NCI-H524 treated with DMSO at 0.1 percent for 48 hours (cell line): ENCODE data around the gene FNBP1.

ENCODE experiments used
- DNase-seq: peaks from one replicate; lab custom pipeline; 2025; lab: John Stamatoyannopoulos, UW

Gene FNBP1

GRCh38 chr9:129875181-129875611 is 167.8 kb downstream of the FNBP1 start:
- no peak for DNase-seq

GRCh38 chr9:129874261-129875101 is 168.5 kb downstream of the FNBP1 start:
- DNase-seq = no peak

- no peak for DNase-seq
Measured at GRCh38 chr9:129873563-129874190, 169.3 kb downstream of the FNBP1 start.

- no peak for DNase-seq
Measured at GRCh38 chr9:129871046-129871445, 171.9 kb downstream of the FNBP1 start.

- DNase-seq = no peak
Measured at GRCh38 chr9:129869585-129870501, 173.1 kb downstream of the FNBP1 start.

GRCh38 chr9:129868872-129869486 is 174.0 kb downstream of the FNBP1 start:
- no peak for DNase-seq

GRCh38 chr9:129868023-129868871 is 174.7 kb downstream of the FNBP1 start:
- DNase-seq = no peak

- DNase-seq = no peak
Measured at GRCh38 chr9:129867136-129868022, 175.6 kb downstream of the FNBP1 start.

- DNase-seq = no peak
Measured at GRCh38 chr9:129866394-129867135, 176.4 kb downstream of the FNBP1 start.

- no peak for DNase-seq
Measured at GRCh38 chr9:129865668-129866320, 177.2 kb downstream of the FNBP1 start.

GRCh38 chr9:129864991-129865647 is 177.9 kb downstream of the FNBP1 start:
- DNase-seq = no peak

GRCh38 chr9:129863059-129863690 is 179.8 kb downstream of the FNBP1 start:
- DNase-seq = no peak

GRCh38 chr9:129861447-129861827 is 181.6 kb downstream of the FNBP1 start:
- DNase-seq = no peak

- no peak for DNase-seq
Measured at GRCh38 chr9:129860653-129861446, 182.1 kb downstream of the FNBP1 start.

- DNase-seq = no peak
Measured at GRCh38 chr9:129858167-129858962, 184.6 kb downstream of the FNBP1 start.

GRCh38 chr9:129857207-129857606 is 185.8 kb downstream of the FNBP1 start:
- DNase-seq = no peak
